GM12892 (cell line): ENCODE data around the gene TEAD1.

Source experiments
- POLR2AphosphoS5 ChIP-seq: IDR thresholded peaks from 2 replicates; pipeline ENCODE4 v1.6.1; 2011; ENCODE audit warnings: low read depth, low read length, control low read depth
- TAF1 ChIP-seq: IDR thresholded peaks from 2 replicates; pipeline ENCODE4 v1.6.1; 2011; ENCODE audit warnings: low read depth, mild to moderate bottlenecking, control low read depth, low read length, borderline replicate concordance

DNA sequence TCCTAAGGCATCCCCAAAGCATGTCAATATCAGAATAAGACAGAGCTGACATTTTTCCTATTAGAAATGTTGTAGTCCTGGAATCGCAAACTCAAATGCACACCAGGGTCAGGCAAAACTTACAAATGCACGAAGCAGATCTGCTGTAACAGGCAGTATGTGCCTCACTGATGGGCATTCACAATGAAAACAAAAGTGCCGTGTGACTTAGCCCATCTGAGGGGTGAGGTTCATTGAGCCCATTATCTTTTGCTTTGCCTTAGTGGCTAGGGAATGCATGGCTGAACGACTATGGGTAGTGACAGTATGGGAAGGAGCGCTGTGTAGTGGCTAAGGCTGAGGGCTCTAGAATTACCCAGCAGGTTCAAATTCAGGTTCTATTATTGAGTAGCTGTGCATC is 291.8 kb downstream of the TEAD1 start:
- TF ChIP-seq TAF1, result no peak
- no peak for TF ChIP-seq POLR2AphosphoS5
